AG08395 (cell line): ENCODE measurements around the gene ARL4D.
"Not testable (repeated sequence)": the region's sequence is repeated elsewhere in the genome, so short reads cannot be mapped to it uniquely, and the experiment has no call there.

Source experiments
- DNase-seq: peaks from one replicate; pipeline ENCODE4 v3.0.0; 2012; ENCODE audit warnings: mixed read lengths, low spot score

Gene ARL4D

DNA sequence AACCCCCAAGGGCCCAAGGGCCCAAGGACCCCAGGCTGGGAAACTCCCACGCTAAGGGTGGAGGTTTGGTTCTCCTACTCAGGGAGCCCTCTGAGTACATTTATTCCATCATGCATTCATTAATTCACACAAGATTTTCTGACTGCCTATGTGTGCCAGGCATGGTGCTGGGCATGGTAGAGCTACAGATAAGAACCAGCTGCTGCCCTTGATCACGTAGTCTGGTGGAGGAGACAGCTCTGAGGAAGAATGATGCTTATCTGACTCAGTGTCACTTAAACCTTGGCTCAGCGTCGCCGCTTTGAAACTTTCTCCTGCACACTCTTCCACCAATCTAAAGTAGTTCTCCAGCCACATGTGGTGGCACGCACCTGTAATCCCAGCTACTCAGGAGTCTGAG, 3.6 kb upstream of the ARL4D start:
- no peak for DNase-seq

DNA sequence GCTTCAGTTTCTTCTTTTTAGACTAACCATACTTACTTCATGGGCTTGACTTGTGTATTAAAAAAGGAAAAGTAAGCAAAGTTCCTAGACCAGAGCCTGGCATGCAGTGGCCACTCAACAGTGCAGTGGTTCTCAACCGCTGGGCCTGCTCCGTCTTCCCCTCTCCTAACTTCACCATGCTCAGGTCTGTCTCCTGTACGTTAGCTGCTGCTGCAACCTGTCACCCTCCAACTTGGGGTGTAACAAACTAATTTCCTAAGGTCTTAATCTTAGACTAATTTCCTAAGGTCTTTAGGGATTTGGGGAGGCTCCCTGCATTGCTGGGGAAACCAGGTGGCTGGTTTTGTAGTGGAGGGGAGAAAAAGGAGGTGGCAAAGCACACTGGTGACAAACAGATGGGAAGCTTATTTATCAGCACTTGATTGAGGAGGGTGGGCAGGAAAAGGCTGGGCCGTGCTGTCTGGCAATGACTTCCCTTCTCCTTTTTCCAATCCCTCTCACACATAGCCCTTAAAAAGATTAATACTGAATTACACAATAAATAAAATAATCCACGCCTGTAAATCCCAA, 2.2 kb upstream of the ARL4D start:
- no peak for DNase-seq

DNA sequence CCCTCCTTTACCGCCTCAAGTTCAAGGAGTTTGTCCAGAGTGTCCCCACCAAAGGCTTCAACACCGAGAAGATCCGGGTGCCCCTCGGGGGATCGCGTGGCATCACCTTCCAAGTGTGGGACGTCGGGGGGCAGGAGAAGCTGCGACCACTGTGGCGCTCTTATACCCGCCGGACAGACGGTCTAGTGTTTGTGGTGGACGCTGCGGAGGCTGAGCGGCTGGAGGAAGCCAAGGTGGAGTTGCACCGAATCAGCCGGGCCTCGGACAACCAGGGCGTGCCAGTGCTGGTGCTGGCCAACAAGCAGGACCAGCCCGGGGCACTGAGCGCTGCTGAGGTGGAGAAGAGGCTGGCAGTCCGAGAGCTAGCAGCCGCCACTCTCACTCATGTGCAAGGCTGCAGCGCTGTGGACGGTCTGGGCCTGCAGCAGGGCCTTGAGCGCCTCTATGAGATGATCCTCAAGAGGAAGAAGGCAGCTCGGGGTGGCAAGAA, 1.1 kb downstream of the ARL4D start:
- no peak for DNase-seq

DNA sequence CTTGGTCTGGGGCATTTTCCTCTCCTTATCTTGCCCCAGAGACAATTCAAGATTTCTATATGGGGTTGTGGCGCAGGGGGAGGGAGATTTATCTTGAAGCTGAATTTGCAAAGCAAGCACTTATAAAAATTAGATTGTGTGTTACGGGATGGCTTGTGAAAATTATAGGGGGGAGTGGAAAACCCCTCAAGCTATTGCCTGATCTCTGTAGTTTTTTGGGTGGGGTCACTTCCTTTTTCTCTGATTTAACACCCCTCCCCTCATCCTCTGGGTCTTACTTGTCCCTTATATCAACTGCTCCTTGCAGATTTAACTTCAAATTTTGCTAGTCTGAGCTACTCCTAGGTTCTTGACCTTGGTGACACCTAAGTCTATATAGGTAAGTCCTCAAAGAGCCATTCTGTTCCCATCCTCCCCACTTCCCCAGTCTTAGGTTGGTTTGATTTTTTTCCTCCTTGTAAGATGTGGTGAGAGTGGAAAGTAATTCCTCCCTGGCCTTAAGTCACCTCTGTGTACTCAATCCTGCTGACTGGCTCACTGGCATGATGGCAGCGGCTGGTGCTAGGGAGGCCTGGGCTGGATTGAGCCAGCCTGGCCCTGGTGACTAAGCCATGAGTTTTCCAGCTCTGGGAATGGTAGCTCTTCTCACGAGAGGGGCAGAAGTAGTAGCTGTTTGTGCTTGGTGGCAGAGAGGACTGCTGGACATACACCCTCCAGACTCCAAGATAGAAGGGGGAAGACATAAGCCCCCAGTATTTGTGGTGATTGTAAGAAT, 2.3 kb downstream of the ARL4D start:
- DNase-seq = peak; percentile 94

DNA sequence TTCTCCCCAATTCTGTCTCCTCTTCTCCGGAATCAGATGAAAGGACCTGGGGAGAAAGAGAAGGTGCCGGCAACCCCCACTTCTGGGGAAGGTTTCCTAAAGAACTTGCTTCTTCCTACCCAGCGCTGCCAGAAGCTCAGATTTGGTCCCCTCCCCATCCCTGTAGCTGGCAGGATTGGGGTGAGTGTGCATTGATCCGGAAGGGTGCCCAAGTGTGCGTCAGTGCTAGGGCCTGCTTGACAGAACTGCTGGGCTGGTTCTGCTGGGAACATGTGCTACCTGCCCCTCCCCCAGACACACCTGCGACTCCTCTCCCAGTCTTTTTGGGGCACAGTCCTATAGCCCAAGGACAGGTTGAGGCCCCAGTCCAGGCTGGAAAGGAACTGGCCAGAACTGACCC, 3.3 kb downstream of the ARL4D start:
- DNase-seq = no peak

DNA sequence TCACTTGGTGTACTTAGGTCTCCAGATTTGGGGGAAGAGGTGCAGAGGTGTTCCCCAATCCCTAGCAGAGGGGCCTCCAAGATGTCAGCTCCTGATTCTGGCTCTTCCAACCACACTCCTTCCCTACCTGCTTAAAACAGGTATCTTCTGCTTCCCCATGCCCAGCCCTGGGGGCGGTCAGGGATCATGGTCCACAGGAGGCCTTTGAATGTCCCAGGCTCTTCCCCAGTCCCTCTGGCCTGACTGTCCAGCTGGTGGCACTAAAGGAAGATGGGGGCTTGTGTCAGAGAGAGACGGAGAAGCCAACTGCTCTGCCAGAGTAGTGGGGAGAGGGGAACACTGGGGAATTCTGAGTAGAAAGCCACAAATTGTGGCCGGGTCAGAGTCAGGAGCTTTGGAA, 3.8 kb downstream of the ARL4D start:
- DNase-seq = no peak

DNA sequence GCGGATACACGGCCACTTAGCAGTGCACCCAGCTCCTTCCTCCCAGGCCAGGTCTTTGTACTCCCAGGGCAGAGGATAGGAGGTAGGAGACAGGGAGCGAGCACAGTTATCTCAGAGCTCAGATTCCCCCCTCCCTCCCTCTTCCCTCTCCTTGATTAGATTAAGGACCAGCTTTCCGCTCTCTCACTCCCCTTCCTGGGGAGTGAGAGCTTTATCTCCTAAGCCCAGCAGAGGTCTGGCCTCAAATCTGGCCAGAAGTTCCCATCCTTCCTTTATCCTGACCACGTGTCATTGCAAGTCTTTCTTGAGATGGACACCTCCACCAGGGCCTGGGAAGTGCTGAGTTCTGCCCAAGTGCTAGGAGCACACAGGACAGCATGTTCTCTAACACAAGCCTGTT, 5.1 kb downstream of the ARL4D start:
- DNase-seq = no peak

DNA sequence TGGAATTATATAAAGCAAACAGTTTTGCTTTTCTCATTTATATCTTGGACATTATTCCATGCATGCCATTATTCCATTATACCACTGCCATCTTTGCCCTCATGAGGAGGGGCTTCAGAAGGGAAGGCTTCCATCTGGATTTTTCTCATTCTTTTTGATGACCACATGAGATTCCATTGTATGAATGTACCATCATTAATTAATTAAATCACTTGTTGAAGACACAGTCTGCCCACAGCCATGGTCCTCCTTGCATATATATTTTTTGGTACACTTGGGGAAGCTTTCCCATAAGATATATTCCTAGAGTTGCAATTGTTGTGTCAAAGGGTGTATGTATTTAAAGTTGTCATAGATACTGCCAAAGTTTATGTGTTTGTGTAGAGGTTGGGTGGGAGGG, 7.1 kb downstream of the ARL4D start:
- DNase-seq = no peak

DNA sequence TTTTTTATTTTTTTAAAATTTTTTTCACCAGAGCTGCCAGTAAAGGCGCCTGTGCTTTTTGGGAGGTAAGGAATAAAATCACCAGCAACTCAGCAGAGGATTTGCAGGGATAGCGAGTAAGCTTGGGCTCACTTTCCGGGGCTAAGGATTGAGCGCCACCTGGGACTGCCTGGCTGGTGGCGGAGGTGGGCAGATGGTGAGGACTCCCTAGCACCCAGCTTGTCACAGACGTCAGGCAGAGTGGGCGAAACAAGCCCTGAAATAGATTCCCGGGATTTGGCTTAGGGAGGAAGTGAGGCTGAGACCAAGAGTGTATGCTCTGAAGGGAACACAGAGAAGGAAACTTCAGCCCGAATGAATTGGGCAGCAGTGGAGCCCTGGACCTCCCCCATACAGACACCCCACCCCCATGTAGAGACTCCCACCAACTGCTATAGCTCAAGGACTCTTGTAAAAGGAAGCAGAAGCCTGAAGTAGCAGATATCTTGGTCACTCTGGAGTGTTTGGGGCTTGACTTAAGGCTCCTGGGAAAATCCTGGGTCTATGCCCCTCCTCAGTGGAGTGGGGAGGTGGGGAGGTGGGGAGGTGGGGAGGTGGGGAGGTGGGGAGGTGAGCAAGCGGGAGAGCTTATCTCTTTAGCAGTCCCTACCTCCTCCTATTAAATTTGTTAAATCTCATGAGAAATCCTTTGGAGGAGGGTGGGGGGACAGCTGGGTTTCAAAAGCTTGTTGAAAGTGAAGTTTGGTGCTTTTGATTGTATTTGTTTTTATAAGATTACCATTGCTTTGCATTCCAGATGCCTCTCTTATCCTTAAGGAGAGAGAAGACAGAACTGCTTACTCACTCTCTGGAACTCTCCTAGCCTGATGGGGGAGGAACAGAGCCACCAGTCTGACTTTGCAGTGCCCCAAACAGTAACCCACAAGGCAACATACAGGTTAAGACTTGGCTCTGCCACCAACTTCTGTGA, 8.2 kb downstream of the ARL4D start:
- DNase-seq = peak; percentile 72

DNA sequence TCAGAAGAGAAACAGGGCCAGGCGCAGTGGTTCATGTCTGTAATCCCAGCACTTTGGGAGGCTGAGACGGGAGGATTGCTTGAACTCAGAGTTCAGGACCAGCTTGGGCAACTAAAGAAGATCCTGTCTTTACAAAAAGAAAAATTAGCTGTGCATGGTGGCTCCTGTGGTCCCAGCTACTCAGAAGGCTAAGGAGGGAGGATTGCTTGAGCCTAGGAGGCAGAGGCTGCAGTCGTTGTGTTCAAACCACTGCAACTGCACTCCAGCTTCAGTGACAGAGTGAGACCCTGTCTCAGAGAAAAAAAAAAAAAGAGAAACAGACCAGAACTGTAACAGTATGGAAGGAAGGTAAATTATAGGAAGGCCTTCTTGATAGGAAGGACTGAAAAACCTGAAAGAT, 10.3 kb downstream of the ARL4D start:
- no peak for DNase-seq

DNA sequence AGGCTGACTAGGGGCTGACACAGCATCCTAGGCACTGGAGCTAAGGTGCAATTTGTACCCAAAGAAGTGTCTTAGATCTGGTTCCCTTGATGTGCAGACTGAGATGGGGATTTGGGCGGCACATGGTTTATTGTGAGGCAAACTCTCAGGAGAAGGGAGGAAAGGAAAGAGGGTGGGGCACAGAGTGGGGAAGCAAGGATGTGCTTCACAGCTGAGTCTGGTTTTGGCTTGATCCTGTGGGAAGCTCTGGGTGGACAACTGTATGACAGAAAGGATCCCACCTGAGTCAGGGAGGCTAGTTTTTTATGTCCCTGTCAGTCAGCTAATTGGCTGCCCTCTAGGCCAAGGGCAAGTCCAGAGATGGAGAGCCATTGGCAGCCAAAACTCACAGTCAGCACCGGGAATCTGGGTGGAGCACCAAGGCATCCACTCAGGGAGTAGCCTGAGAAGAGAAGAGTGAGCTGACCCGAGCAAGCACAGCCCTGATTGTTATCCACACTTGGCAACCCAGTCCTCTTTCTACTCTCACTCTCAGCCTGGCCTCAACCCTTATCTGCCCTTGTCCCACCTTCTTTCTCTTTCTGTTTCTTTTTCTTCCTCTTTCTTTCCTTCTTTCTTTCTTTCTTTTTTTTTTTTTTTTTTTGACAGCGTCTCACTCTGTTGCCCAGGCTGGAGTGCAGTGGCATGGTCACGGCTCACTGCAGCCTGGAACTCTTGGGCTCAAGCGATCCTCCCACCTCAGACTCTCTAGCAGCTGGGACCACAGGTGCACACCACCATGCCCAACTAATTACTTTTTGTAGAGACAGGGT, 12.0 kb downstream of the ARL4D start:
- no peak for DNase-seq

DNA sequence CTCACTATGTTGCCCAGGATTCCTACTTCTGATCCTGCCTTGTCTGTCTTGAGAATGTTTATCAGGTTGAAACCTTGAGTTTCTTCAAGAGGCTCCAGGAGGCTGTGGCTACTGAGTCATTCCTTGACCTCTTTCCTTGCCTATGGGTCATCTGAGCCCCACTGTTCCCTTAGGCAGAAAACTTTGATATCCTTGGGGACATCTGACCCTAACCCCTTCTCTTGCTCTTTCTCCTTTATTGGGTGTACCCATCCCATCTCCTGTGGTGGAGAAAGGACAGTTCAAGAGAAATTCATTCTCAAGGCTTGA, 12.5 kb downstream of the ARL4D start:
- no peak for DNase-seq

DNA sequence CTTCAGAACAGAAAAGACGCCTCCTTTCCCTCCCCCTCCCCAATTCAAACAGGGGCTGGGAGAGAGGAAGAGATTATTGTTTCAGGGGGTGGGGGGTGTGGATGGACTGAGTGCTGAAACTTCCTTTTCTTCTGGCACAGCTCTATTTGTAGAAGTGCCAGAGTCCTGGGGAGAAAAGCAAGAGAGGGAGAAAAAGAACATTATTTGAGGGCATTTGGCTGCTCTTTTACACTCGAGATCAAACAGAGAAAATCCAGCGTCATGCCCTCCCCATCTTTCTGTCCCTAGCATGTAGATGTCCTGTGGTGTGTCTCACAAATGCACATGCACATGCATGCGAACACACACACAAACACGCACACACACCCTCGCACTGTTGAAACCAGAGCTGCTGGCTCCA, 13.0 kb downstream of the ARL4D start:
- no peak for DNase-seq

DNA sequence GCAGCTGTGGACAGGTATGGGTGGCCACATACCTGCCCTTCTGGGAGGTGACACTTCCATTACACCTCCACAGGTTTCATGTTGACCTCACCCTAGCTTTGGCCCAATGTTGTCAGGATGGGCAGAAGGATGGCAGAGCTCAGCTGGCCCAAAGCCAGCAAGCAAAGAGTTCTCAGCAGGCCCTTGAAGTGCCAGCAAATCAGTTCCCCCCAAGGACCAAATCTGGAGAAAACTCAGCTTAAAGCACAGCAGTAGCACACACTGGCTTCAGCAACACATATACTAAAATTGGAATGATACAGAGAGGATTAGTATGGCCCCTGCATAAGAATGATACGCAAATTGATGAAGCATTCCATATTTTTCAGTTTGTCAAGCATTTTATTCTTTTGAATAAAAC, 13.4 kb downstream of the ARL4D start:
- DNase-seq = no peak

DNA sequence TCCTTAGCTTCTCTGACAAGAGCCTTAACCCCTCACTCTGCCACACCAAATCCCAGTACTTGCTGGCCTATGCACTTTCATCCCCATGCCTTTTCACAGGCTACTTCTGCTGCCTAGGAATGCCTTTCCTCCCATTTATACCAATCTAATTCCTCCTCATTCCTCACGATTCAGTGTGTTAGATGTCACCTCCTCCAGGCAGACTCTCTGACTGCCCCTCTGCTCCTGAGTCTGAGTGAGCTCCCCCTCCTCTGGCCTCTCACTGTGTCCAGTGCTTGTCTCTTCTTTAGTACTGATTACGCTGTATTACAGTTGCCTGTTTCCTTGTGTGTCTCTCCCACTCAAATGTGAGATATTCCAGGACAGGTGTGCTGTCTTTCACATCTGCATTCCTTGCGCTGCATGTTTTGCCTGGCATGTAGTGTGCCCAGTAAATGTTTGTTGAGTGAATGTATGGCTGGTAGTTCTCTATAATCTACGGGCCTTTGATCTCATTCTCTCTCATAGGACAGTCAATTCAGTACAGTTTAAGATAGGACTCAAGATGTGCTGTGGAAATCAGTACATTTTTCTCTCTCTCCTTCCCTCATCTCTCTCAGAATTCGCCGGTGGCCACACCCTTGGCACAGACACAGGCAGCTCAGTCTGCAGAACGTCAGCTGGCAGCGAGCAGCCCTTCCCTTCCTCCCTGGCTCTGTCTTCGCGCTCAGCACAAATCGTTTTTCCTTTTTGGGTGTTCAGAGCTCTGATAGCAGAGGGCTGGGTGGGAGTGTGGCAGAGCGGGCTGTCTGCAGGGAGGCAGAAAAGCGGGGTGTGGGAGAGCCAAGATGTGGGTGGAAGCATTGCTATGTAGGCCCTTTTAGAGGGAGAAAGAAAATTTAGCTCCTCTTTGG, 18.5 kb downstream of the ARL4D start:
- peak; percentile 79 for DNase-seq

DNA sequence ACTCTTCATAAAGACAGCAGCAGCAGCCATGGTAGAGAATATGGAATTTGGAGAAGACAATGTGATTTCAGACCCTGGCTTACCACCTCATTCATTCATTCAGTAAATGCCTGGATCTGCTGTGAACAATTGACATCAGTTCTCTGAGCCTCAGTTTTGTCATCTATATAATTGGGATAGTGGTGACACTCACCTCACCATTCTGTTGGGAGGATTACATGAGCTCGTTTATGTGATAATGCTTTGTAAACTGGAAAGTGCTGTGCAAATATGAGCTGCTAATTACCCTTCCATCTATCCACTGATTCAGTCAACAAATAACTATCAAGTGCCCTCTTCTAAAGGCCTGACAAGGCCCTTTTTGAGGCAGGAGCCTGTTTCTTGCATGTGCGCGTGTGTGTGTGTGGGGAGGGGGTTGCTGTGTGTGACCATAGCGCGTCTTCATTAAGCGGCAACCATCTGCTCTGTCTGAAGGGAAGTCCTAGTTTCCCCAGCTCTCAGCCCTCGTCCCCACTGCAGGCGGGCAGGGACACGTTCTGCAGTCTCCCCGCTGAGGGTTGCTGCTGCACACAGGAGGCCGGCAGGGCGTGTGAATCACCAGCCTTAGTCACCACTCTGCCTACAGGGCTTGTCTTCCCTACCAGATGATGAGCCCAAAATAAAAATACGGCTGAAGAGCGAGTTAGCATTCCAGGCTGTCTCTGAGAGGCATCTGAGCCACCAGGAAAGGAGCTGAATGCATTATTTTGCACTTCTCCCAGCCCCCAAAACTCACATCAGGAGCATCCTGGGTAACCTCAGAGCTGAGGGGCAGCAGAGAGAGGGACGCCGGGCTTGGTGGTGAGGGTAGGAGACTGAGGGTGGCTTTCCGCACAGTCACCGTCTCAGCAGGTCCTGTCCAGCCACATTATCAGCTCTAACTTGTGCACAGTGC, 19.9 kb downstream of the ARL4D start:
- peak; percentile 94 for DNase-seq

DNA sequence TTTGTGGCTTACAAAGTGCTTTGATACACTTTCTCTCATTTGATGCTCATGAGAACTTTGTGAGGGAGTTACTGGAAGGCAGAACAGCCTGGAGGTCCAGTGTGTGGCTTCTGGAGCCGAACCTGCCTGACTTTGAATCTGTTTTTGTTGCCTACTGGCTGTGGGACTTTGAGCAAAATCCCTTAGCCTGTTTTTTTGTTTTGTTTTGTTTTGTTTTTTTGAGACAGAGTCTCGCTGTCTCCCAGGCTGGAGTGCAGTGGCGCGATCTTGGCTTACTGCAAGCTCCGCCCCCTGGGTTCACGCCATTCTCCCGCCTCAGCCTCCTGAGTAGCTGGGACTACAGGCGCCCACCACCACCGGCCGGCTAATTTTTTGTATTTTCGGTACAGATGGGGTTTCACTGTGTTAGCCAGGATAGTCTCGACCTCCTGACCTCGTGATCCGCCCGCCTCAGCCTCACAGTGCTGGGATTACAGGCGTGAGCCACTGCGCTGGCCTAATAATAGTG, 20.6 kb downstream of the ARL4D start:
- DNase-seq = not testable (repeated sequence)

DNA sequence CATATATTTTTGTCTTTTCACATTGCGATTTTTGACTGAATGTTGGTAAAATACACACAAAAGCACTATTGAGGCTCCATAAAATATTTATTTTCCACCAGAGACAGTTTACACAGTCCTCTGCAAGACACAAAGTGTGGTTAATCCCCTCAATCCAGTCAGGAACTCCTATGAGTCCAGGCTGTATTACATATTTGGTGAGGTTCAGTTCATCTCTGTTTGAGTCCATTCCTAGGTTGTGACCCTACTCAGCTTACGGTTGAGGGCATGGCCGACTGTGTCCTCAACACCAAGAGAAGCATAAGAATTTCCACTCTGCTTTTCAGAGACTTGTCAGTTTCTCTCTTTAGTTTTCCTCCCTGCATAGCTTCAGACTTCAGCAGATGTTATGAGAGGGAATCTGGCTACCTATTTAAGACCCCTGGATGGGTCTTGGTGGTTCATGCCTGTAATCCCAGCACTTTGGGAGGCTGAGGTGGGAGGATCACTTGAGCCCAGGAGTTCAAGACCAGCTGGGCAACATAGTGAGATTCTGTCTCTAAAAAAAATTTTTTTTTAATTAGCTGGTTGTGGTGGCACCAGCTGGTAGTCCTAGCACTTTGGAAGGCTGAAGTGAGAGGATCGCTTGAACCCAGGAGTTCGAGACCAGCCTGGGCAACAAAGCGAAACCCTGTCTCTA, 25.1 kb downstream of the ARL4D start:
- DNase-seq = no peak
